ENCODE data around the gene ABCD3. TPM values are rescaled to one million over a fixed set of nuclear protein-coding genes. Genes with fewer than 3 reads are reported as not detected.

The ABCD3 gene
- total RNA-seq, 4 donors from 2014 or later: 33.4 to 42.8 (median 36.6) TPM

DNA sequence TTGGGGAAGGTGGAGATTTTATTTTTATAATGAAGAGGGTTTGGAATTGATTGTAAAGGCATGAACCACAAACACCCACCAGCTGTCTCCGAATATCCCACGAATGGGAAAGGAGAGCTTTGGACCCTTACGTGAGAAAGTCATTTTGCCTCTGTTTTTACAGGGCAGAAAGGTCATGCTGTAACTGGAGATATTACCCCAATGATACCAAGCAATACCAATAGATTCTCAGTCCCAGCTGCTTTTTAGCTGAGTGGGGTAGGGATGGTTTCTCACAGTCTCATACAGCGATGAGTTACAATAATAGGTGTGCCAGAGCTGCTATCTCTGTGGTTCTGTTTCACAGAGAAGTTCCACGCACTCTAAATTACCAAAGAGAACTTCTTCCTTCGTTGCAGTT, 132.2 kb downstream of the ABCD3 start:
- DNase-seq (no peak), ATAC-seq (no peak)
- Histone ChIP-seq H3K4me1 (no peaks in the 10 kb centered on the region), H3K27ac (no peak overlapping the region), H3K27me3 (no peaks in the 10 kb centered on the region), H3K4me3 (no peak overlapping the region), H3K36me3 (no peaks in the 10 kb centered on the region), H3K9me3 (no peaks in the 10 kb centered on the region)
- in situ Hi-C loops (cut with MboI; ENCODE audit: low sequenced_read_pairs in 4 of 4): no loop called here
- intact Hi-C loops (cut with DNase I; ENCODE audit: low total_unique reads): no loop called here
- no peak for TF ChIP-seq POLR2A (IDR thresholded peaks at IDR 0.05)
- no peak for TF ChIP-seq CTCF (IDR thresholded peaks at IDR 0.05 in 4 of 5, conservative IDR thresholded peaks at IDR 0.05 in 1 of 5)

GRCh38 chr1:94550800-94551241, 132.6 kb downstream of the ABCD3 start:
- ATAC-seq: no peak
- Histone ChIP-seq H3K27ac (no peak overlapping the region), H3K36me3 (no peaks in the 10 kb centered on the region), H3K27me3 (no peaks in the 10 kb centered on the region), H3K4me1 (no peaks in the 10 kb centered on the region), H3K4me3 (no peak overlapping the region), H3K9me3 (no peaks in the 10 kb centered on the region)
- intact Hi-C loops (cut with DNase I; ENCODE audit: low total_unique reads): no loop called here
- TF ChIP-seq CTCF (IDR thresholded peaks at IDR 0.05 in 4 of 5, conservative IDR thresholded peaks at IDR 0.05 in 1 of 5) (no peak), POLR2A (IDR thresholded peaks at IDR 0.05) (no peak)
- in situ Hi-C loops (cut with MboI; ENCODE audit: low sequenced_read_pairs in 4 of 4): no loop called here
- no peak for DNase-seq

DNA sequence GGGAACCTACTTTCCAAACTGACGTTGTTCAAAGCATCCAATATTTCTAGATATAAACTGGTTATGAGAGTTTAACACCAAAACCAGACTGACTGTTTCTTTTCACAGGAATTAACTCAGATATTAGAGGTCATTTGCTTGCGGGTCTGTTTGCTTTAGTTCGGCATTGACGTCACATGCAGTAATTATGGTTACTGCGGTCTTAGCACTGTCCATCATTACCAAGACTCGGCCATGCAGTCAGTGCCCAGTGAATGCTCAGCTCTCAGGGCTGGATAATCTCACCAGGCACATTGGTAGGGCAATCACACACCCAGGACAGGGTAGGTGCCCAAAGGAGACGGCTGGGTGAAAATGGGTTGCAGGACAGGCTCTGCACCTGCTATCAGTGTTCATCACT, 133.3 kb downstream of the ABCD3 start:
- Histone ChIP-seq H3K27me3 (no peaks in the 10 kb centered on the region), H3K36me3 (no peaks in the 10 kb centered on the region), H3K4me1 (no peaks in the 10 kb centered on the region), H3K9me3 (no peaks in the 10 kb centered on the region), H3K27ac (no peak overlapping the region), H3K4me3 (no peak overlapping the region)
- in situ Hi-C loops (cut with MboI; ENCODE audit: low sequenced_read_pairs in 4 of 4): no loop called here
- no peak for DNase-seq
- TF ChIP-seq POLR2A (IDR thresholded peaks at IDR 0.05): no peak
- no peak for TF ChIP-seq CTCF (IDR thresholded peaks at IDR 0.05 in 4 of 5, conservative IDR thresholded peaks at IDR 0.05 in 1 of 5)
- intact Hi-C loops (cut with DNase I; ENCODE audit: low total_unique reads): no loop called here
- no peak for ATAC-seq

GRCh38 chr1:94552071-94552586, 133.9 kb downstream of the ABCD3 start:
- no peaks in the 10 kb centered on the region for H3K27me3 ChIP-seq
- in situ Hi-C loops (cut with MboI; ENCODE audit: low sequenced_read_pairs in 4 of 4): no loop called here
- no peaks in the 10 kb centered on the region for H3K36me3 ChIP-seq
- DNase-seq: no peak
- no peak for ATAC-seq
- TF ChIP-seq POLR2A (IDR thresholded peaks at IDR 0.05) (no peak), CTCF (IDR thresholded peaks at IDR 0.05 in 4 of 5, conservative IDR thresholded peaks at IDR 0.05 in 1 of 5) (no peak)
- H3K9me3 ChIP-seq: no peaks in the 10 kb centered on the region
- intact Hi-C loops (cut with DNase I; ENCODE audit: low total_unique reads): no loop called here
- no peak overlapping the region for H3K4me3 ChIP-seq
- no peaks in the 10 kb centered on the region for H3K4me1 ChIP-seq
- H3K27ac ChIP-seq: no peak overlapping the region

DNA sequence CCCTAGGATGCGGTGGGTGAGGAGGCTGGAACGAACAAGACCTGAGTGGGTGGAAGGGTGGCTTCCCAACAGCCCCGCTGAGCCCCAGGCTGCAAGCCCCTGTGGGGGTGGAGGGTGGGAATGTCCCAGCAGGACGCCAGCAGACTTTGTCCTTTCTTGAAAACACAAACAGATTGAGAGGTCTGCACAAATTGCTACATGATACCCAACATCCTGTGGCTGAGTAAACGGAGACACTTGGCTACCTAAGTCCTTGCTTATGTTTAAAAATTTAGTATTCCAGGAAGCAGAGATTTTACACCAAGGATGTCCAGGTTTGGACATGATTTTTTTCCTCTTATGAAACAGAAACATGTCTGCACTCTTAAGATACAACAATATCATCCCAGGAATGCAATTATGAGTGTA, 135.1 kb downstream of the ABCD3 start:
- TF ChIP-seq POLR2A (IDR thresholded peaks at IDR 0.05) (no peak), CTCF (IDR thresholded peaks at IDR 0.05 in 4 of 5, conservative IDR thresholded peaks at IDR 0.05 in 1 of 5) (no peak)
- in situ Hi-C loops (cut with MboI; ENCODE audit: low sequenced_read_pairs in 4 of 4): no loop called here
- Histone ChIP-seq H3K4me3 (no peak overlapping the region), H3K9me3 (no peaks in the 10 kb centered on the region), H3K4me1 (no peaks in the 10 kb centered on the region), H3K27ac (no peak overlapping the region), H3K27me3 (no peaks in the 10 kb centered on the region), H3K36me3 (no peaks in the 10 kb centered on the region)
- DNase-seq (no peak), ATAC-seq (no peak)
- intact Hi-C loops (cut with DNase I; ENCODE audit: low total_unique reads): no loop called here

All from gastrocnemius medialis (tissue), 4 donors.